GM21381 (cell line): Measurements from ENCODE around the gene TXNRD2.

Experiments
- ATAC-seq: cut with Tn5 transposase; IDR thresholded peaks from one replicate; pipeline ENCODE4 v1.9.1; 2021; ENCODE audit warnings: mild to moderate bottlenecking, moderate library complexity; ENCODE audit not compliant: unreplicated experiment

The TXNRD2 gene

GRCh38 chr22:19980766-19981165 lies 39.1 kb upstream of the TXNRD2 start:
- ATAC-seq: no peak

GRCh38 chr22:19979712-19980493 lies 38.3 kb upstream of the TXNRD2 start:
- no peak for ATAC-seq

DNA sequence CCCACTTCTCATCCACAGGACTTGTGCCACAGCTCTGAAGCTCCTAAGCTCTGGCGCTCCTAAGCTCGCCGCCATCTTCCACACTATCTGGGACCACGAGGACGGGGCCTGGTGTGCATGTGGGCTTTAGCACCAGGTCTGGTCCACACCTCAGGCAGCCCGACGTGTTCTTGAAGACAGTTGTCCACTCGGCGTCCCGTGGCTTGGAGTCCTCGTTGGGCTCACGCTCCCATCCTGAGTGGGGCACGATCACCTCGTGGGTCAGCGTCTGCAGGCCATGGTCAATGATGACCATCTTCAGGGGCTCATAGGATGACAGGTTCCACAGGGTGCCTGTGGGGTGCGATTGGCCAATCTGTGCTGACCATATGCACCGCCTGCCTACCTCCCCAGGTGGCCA lies 37.1 kb upstream of the TXNRD2 start:
- ATAC-seq: no peak

GRCh38 chr22:19977296-19978243 lies 36.0 kb upstream of the TXNRD2 start:
- no peak for ATAC-seq

GRCh38 chr22:19976671-19977070 lies 35.1 kb upstream of the TXNRD2 start:
- no peak for ATAC-seq

GRCh38 chr22:19975707-19976035 lies 34.1 kb upstream of the TXNRD2 start:
- ATAC-seq: no peak

DNA sequence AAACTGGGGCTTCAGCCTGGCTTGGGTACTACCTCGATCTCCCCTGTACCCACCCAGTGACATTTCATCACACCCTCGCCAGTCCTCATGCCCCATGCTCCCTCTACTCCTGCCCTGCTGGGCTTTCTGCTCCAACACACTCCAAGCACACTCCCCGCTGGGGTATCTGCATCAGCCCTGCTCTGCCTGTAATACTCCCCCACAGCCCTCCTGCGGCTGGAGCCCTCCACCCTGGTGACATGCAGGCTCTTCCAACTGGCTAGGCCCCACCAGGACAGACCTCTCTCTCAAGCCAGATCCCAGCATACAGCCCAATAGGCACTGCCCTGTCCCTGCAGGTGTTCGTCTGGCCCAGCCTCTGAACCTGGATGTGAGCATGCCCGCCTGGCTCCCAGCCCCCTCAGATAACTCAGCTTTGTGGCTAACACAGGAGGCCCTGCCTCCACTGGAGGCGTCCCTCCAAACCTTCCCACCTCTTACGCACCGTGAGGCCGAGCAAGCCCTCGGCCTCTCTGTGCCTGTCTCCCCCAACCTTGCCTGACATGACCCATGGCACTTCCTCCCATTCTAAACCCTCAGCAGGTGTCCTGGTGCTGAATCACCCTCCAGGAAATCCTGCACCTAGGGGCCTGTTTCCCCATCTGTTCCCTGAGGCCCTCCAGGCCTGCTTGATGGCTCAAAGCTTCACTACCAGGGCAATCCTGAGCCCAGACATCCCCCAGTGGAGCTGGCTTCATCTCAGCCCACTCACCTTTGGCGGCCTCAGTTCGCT lies 33.5 kb upstream of the TXNRD2 start:
- no peak for ATAC-seq

GRCh38 chr22:19974268-19974861 lies 32.7 kb upstream of the TXNRD2 start:
- ATAC-seq: no peak

GRCh38 chr22:19973551-19974267 lies 32.1 kb upstream of the TXNRD2 start:
- ATAC-seq: no peak

- ATAC-seq: no peak
Measured at GRCh38 chr22:19972652-19973550, 31.3 kb upstream of the TXNRD2 start.

GRCh38 chr22:19972251-19972650 lies 30.6 kb upstream of the TXNRD2 start:
- ATAC-seq: no peak

- ATAC-seq: no peak
Measured at GRCh38 chr22:19971276-19972124, 29.9 kb upstream of the TXNRD2 start.

DNA sequence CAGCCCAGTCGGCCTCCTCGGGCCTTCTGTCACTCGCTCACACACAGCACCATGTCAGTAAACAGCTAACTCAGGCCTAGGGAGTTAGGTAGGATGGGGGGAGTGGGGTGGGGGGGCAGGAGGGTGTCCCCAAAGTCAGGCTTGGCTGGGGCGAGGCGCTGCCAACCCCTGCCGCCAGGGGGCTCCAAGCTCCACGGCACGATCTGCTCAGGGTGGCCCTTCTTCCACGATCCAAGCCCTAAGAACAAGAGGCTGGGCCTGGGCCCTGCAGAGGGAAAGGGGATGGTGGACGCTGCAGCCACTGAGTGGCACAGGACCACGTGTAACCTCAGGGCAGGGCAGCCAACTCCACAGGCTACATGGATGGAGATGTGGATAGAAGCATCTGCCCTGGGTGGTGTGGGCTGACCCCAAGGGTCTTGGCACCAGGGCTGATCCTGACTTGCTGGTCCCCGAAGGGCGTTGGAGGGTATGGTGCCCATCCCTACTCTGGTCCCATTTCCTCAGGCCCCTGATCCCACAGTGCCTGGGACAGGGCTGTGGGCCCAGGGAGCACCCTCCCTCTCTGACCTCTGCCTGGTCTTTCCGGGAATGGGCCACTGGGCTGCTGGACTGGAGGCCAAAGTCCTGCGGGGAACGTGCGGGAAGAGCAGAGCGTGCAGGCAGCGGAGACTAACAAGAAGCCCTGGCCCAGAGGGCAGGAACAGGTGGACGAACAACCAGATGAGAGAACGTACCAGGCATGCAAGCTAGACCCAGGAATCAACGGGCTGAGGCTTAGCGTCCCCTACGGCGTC lies 29.1 kb upstream of the TXNRD2 start:
- no peak for ATAC-seq

DNA sequence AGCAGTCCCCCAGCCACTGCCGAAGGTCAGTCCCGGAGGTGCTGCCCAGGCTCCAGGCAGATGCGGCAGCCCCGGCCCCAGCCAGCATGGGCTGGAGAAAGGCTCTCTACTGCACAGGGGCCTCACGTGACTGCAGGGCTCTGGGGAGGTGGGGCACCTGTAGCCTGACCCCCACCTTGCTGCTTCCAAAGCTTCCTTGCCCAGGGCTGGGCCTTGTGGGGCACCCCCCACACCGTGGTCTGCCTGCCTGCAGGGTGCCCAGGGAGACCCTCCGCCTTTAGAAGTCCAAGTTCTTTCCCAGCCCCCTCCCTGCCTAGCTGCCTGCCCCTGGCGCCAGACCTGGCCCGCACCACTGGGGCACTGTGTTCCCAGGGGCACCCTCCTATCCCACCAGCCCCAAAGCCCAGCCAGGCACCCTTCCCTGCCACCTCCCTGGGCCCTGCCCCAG lies 28.4 kb upstream of the TXNRD2 start:
- no peak for ATAC-seq

DNA sequence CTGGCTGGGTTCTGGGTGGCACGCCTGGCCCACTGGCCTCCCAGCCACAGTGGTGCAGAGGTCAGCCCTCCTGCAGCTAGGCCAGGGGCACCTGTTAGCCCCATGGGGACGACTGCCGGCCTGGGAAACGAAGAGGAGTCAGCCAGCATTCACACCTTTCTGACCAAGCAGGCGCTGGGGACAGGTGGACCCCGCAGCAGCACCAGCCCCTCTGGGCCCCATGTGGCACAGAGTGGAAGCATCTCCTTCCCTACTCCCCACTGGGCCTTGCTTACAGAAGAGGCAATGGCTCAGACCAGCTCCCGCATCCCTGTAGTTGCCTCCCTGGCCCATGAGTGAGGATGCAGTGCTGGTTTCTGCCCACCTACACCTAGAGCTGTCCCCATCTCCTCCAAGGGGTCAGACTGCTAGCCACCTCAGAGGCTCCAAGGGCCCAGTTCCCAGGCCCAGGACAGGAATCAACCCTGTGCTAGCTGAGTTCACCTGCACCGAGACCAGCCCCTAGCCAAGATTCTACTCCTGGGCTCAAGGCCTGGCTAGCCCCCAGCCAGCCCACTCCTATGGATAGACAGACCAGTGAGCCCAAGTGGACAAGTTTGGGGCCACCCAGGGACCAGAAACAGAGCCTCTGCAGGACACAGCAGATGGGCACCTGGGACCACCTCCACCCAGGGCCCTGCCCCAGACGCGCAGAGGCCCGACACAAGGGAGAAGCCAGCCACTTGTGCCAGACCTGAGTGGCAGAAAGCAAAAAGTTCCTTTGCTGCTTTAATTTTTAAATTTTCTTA lies 27.7 kb upstream of the TXNRD2 start:
- no peak for ATAC-seq

DNA sequence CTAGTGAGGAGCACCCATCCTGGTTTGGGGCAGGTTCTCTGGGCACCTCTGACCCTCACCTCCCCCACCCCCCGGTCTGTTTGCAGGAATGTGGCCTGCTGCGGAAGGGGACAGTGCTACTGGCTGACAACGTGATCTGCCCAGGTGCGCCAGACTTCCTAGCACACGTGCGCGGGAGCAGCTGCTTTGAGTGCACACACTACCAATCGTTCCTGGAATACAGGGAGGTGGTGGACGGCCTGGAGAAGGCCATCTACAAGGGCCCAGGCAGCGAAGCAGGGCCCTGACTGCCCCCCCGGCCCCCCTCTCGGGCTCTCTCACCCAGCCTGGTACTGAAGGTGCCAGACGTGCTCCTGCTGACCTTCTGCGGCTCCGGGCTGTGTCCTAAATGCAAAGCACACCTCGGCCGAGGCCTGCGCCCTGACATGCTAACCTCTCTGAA lies 26.9 kb upstream of the TXNRD2 start:
- ATAC-seq: no peak
